Testis (tissue), 3 donors: Measurements from ENCODE around the gene SYNPR. TPM values are rescaled to one million over a fixed set of nuclear protein-coding genes. Genes with fewer than 3 reads are reported as not detected.

Experiments used
- DNase-seq: peaks from one replicate; pipeline ENCODE4 v3.0.0-alpha.2; 2019
- H3K27ac ChIP-seq, 2 donors: fragments of 200-600 bp; sonication (generic); one replicate each; pipeline ENCODE4 v1.5.1; 2019
- H3K27me3 ChIP-seq: fragments of 200-600 bp; sonication (generic); one replicate; pipeline ENCODE4 v1.5.1; 2019
- H3K36me3 ChIP-seq: fragments of 200-600 bp; sonication (generic); one replicate; pipeline ENCODE4 v1.5.1; 2017; ENCODE audit warnings: low read depth; ENCODE audit errors: missing control alignments
- H3K4me1 ChIP-seq: fragments of 200-600 bp; sonication (generic); one replicate; pipeline ENCODE4 v1.5.1; 2019
- H3K4me3 ChIP-seq, 2 donors: fragments of 200-600 bp; sonication (generic); one replicate each; pipeline ENCODE4 v1.5.1; 2017 to 2019
- H3K9me3 ChIP-seq: fragments of 200-600 bp; sonication (generic); one replicate; pipeline ENCODE4 v1.5.1; 2017
- CTCF ChIP-seq, 3 experiments: fragments of 450-650 bp in 2 of 3; fragments of 200-600 bp in 1 of 3; sonication (generic) in 1 of 3; IDR thresholded peaks; one replicate each; pipeline ENCODE4 v1.5.1; 2016 to 2019; ENCODE audit warnings: antibody characterized with exemption in 3 of 3, mild to moderate bottlenecking in 2 of 3, moderate library complexity in 1 of 3
- POLR2A ChIP-seq: fragments of 450-650 bp; IDR thresholded peaks from one replicate; pipeline ENCODE4 v1.6.1; 2017; ENCODE audit warnings: antibody characterized with exemption, mild to moderate bottlenecking, moderate library complexity
- WGBS, 2 donors: methylation state at CpG; one replicate each; pipeline ENCODE4 v1.1.5; 2018; 5-methylcytosine and 5-hydroxymethylcytosine counted together
- intact Hi-C: fragments of 100-400 bp; cut with DNase I; formaldehyde crosslinking; loops from one replicate; pipeline ENCODE4 v1.15.1; 2023; ENCODE audit warnings: low total_unique reads
- polyA plus RNA-seq: library from polyadenylated mRNA; stranded (reverse); fragments of 350-450 nt; fragmentation: Illumina TruSeq; extraction: RNeasy Lipid Tissue Mini Kit (QIAGEN cat#74804); gene quantifications from one replicate; pipeline ENCODE4 v1.2.3, GENCODE V29; 2014; ENCODE audit warnings: low read depth, low replicate concordance; ENCODE audit not compliant: insufficient read depth
- total RNA-seq, 2 donors: library from RNA; depleted of rRNA; stranded (reverse); fragments of >200 nt; gene quantifications; one replicate each; pipeline ENCODE4 v1.2.3, GENCODE V29; 2016

Gene SYNPR
- total and polyA plus RNA-seq, 3 donors from 2014 or later, result not detected

GRCh38 chr3:63652066-63652725 lies 374.1 kb downstream of the SYNPR start, which contains the start of gene SNTN:
TSS of gene SNTN (plus strand) at chr3:63652675. CDS start at chr3:63652688, 13 bp downstream.
- intact Hi-C loops, result no loop called here
- Histone ChIP-seq H3K27ac (no peak within 1 kb of the TSS), H3K4me3 (no peak within 1 kb of the TSS), H3K27me3 (no peaks in the 10 kb centered on the region), H3K9me3 (no peaks in the 10 kb centered on the region), H3K36me3 (no peaks in the 10 kb centered on the region), H3K4me1 (no peaks in the 10 kb centered on the region)
- TF ChIP-seq CTCF (IDR thresholded peaks at IDR 0.05), result no peak
- TF ChIP-seq POLR2A, result no peak
- DNase-seq, result no peak
- WGBS, 2 donors, result 79 to 87% methylated on average over 5 of the region's 5 CpGs

- H3K27me3 ChIP-seq, result no peaks in the 10 kb centered on the region
- H3K9me3 ChIP-seq, result no peaks in the 10 kb centered on the region
- no peaks in the 10 kb centered on the region for H3K4me1 ChIP-seq
- H3K36me3 ChIP-seq, result no peaks in the 10 kb centered on the region
- no peak overlapping the region for H3K27ac ChIP-seq
- TF ChIP-seq POLR2A (no peak), CTCF (IDR thresholded peaks at IDR 0.05) (no peak)
- no peak overlapping the region for H3K4me3 ChIP-seq
- 69 to 92% methylated on average over 4 of the region's 4 CpGs for WGBS, 2 donors
- no peak for DNase-seq
- intact Hi-C loops, result no loop called here
Measured at GRCh38 chr3:63654211-63654610, 376.1 kb downstream of the SYNPR start.

GRCh38 chr3:63654931-63655330 lies 376.8 kb downstream of the SYNPR start:
- no peak for TF ChIP-seq POLR2A
- no peak for TF ChIP-seq CTCF (IDR thresholded peaks at IDR 0.05)
- no peaks in the 10 kb centered on the region for H3K4me1 ChIP-seq
- no peak for DNase-seq
- intact Hi-C loops, result no loop called here
- H3K27ac ChIP-seq, result no peak overlapping the region
- no peaks in the 10 kb centered on the region for H3K9me3 ChIP-seq
- no peaks in the 10 kb centered on the region for H3K27me3 ChIP-seq
- no peak overlapping the region for H3K4me3 ChIP-seq
- WGBS, 2 donors, result 81 to 82% methylated on average over 5 of the region's 5 CpGs
- no peaks in the 10 kb centered on the region for H3K36me3 ChIP-seq

GRCh38 chr3:63655519-63655918 lies 377.4 kb downstream of the SYNPR start:
- Histone ChIP-seq H3K4me3 (no peak overlapping the region), H3K27ac (no peak overlapping the region), H3K9me3 (no peaks in the 10 kb centered on the region), H3K36me3 (no peaks in the 10 kb centered on the region), H3K27me3 (no peaks in the 10 kb centered on the region), H3K4me1 (no peaks in the 10 kb centered on the region)
- intact Hi-C loops, result no loop called here
- TF ChIP-seq CTCF (IDR thresholded peaks at IDR 0.05) (no peak), POLR2A (no peak)
- no peak for DNase-seq
- 60 to 81% methylated on average over 4 of the region's 4 CpGs for WGBS, 2 donors

GRCh38 chr3:63656786-63657185 lies 378.7 kb downstream of the SYNPR start:
- Histone ChIP-seq H3K4me1 (no peaks in the 10 kb centered on the region), H3K27ac (no peak overlapping the region), H3K4me3 (no peak overlapping the region), H3K9me3 (no peaks in the 10 kb centered on the region), H3K36me3 (no peaks in the 10 kb centered on the region), H3K27me3 (no peaks in the 10 kb centered on the region)
- WGBS, 2 donors, result 65 to 78% methylated on average over 6 of the region's 6 CpGs
- DNase-seq, result no peak
- TF ChIP-seq CTCF (IDR thresholded peaks at IDR 0.05) (no peak), POLR2A (no peak)
- intact Hi-C loops, result no loop called here
